Dendritic cell treated with granulocyte-macrophage colony-stimulating factor and Interleukin-4, amounts not matched to agents 40 ng/mL and 50 ng/mL, for 4 days (primary cell): ENCODE results near the gene STAT5A.
A peak's percentile ranks its signal among the peaks of the same experiment; 100 is the strongest.
"Not testable (repeated sequence)": the region's sequence is repeated elsewhere in the genome, so short reads cannot be mapped to it uniquely, and the experiment has no call there.

Experiments used
- H3K27ac Mint-ChIP-seq: one replicate; pipeline ENCODE4 v1.8.0; 2022; ENCODE audit warnings: mild to moderate bottlenecking, mixed read lengths
- H3K27me3 Mint-ChIP-seq: one replicate; pipeline ENCODE4 v1.8.0; 2022; ENCODE audit warnings: mild to moderate bottlenecking, mixed read lengths
- H3K36me3 Mint-ChIP-seq: one replicate; pipeline ENCODE4 v1.8.0; 2022; ENCODE audit warnings: low read depth, mixed read lengths
- H3K4me1 Mint-ChIP-seq: one replicate; pipeline ENCODE4 v1.8.0; 2022; ENCODE audit warnings: low read depth, mixed read lengths
- H3K4me3 Mint-ChIP-seq: one replicate; pipeline ENCODE4 v1.8.0; 2022; ENCODE audit warnings: mild to moderate bottlenecking, moderate library complexity, mixed read lengths
- H3K9me3 Mint-ChIP-seq: one replicate; pipeline ENCODE4 v1.8.0; 2022; ENCODE audit warnings: mixed read lengths
- intact Hi-C: fragments of 100-400 bp; cut with micrococcal nuclease; formaldehyde crosslinking; loops from one replicate; pipeline ENCODE4 v1.15.0; 2022

The STAT5A gene

DNA sequence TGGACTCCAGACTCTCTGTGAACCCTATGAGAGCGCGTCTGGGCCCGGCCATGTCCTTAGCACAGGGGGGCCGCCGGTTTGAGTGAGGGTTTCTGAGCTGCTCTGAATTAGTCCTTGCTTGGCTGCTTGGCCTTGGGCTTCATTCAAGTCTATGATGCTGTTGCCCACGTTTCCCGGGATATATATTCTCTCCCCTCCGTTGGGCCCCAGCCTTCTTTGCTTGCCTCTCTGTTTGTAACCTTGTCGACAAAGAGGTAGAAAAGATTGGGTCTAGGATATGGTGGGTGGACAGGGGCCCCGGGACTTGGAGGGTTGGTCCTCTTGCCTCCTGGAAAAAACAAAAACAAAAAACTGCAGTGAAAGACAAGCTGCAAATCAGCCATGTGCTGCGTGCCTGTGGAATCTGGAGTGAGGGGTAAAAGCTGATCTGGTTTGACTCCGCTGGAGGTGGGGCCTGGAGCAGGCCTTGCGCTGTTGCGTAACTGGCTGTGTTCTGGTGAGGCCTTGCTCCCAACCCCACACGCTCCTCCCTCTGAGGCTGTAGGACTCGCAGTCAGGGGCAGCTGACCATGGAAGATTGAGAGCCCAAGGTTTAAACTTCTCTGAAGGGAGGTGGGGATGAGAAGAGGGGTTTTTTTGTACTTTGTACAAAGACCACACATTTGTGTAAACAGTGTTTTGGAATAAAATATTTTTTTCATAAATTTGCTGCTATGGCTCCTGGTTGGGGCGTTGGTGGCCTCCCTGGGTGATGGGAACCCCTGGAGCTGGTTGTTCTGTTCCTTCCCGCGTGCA is 23.1 kb downstream of the STAT5A start:
- Mint-ChIP-seq H3K27ac (peak overlapping the region; percentile 55), H3K4me1 (peaks cover 79% of the 10 kb centered on the region), H3K36me3 (peaks cover 93% of the 10 kb centered on the region), H3K4me3 (peak overlapping the region; percentile 20), H3K27me3 (no peaks in the 10 kb centered on the region), H3K9me3 (no peaks in the 10 kb centered on the region)
- intact Hi-C loops, result no loop called here

DNA sequence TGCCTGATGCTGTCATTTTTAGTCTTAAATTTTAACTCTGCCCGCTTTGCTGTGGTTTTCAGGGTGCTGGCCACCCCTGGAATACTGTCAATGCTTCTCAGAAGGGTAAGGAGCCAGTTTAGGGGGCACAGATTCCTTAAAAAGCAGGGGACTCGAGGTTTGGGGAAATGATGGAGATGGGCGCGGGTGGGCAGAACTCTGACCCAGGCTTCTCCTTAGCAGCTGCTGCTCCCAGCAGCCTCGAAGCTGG is 23.7 kb downstream of the STAT5A start:
- no peaks in the 10 kb centered on the region for H3K9me3 Mint-ChIP-seq
- peak overlapping the region; percentile 55 for H3K27ac Mint-ChIP-seq
- H3K4me3 Mint-ChIP-seq, result no peak overlapping the region
- H3K27me3 Mint-ChIP-seq, result no peaks in the 10 kb centered on the region
- H3K4me1 Mint-ChIP-seq, result peaks cover 82% of the 10 kb centered on the region
- intact Hi-C loops, result no loop called here
- peaks cover 93% of the 10 kb centered on the region for H3K36me3 Mint-ChIP-seq

DNA sequence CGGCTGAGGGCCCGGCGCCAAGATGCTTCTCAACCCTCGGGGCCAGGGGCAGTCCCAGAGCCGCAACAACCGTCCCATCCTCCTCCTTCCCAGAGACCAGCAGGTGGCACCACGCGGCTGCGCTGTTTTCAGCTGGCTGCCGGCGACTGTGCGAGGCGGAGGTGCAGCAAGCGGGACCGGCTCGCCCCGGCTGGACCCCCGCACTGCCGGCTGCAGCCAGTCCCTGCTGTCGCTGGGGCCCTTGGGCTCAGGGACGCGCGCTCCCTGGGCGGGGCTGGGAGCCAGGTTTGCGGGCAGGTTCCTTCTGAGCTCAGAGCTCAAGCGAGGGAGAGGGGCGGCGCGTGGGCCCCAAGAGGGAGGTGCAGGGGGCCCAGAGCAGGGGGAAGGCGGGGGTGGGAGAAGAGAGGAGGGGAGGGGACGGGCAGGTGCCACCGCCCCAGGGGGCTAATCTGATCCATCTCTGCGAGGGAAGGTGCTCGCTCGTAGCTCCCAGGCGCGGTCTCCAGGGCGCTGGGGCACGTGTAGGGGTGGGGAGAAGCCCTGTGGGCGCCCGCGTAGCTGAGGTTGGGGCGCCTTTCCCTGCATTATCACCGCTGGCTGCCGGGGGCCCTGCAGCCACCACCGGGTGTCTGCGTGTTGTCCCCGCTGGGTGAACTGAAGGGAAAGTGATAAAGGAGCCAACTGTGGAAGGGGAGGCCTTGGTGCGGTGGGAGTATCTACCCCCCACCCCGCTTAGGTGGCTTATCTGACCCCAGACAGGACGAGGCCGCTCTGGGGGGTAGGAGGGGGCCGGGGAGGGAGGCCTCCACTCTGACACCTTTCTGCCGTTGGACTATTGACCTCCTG is 24.2 kb downstream of the STAT5A start:
- peak overlapping the region; percentile 17 for H3K4me3 Mint-ChIP-seq
- H3K27me3 Mint-ChIP-seq, result no peaks in the 10 kb centered on the region
- H3K36me3 Mint-ChIP-seq, result peaks cover 93% of the 10 kb centered on the region
- H3K9me3 Mint-ChIP-seq, result no peaks in the 10 kb centered on the region
- H3K27ac Mint-ChIP-seq, result peak overlapping the region; percentile 55
- H3K4me1 Mint-ChIP-seq, result peaks cover 80% of the 10 kb centered on the region
- intact Hi-C loops, result no loop called here

DNA sequence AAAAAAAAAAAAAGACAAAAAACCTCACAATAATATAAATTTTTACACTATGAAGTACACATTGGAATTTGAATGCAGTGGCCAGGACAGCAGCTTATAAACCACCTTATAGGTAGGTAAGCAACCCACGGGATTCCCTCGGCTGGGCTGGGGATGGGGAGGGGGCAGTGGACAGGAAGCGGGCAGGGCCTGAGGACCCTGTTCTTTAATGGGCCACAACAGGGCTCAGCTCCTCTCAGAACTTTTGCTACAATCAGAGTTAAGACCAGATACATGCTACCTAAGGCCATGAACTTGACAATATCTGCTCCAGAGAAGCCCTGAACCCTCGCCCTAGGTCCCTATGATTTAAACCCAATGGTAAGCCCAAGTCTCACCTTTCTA is 25.1 kb downstream of the STAT5A start:
- intact Hi-C loops, result no loop called here
- Mint-ChIP-seq H3K4me1 (peaks cover 72% of the 10 kb centered on the region), H3K36me3 (peaks cover 93% of the 10 kb centered on the region), H3K27ac (no peak overlapping the region), H3K27me3 (no peaks in the 10 kb centered on the region), H3K4me3 (no peak overlapping the region), H3K9me3 (no peaks in the 10 kb centered on the region)

DNA sequence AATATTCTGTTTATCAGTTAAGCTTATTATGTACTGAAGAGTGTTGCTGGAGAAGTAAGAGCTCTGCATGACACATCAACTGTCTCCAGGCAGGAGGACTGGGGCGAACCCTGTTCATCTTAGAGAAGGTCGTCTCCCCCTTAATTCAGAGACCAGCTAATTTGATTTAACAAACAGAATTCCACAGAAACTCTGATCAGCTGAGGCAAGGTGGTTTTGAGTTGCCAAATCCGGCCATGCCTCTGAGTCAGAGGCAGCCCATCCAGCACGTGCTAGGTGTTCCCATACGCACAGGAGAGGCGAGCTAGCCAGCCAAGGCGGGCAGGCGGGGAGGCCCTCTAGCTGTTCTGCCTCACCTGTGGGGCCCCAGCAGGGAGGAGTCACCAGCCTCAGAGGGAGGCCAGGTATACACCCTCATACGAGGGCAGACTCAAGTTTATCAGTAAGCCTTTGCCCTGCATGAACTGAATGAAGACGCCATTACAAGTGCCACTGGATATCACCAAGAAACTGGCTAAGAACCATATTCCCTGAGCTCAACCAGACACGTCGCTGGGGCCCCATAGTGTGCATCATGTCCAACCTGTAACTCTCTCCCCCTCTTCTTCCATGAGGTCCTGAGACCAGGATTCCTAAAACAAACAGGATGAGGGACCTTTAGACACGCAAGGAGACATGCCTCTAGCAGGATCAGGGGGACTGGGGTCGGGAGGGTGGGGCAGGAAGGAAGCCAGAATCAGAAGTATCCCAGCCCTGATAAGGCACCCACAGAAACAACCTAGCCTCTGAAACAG is 25.7 kb downstream of the STAT5A start:
- peaks cover 66% of the 10 kb centered on the region for H3K4me1 Mint-ChIP-seq

DNA sequence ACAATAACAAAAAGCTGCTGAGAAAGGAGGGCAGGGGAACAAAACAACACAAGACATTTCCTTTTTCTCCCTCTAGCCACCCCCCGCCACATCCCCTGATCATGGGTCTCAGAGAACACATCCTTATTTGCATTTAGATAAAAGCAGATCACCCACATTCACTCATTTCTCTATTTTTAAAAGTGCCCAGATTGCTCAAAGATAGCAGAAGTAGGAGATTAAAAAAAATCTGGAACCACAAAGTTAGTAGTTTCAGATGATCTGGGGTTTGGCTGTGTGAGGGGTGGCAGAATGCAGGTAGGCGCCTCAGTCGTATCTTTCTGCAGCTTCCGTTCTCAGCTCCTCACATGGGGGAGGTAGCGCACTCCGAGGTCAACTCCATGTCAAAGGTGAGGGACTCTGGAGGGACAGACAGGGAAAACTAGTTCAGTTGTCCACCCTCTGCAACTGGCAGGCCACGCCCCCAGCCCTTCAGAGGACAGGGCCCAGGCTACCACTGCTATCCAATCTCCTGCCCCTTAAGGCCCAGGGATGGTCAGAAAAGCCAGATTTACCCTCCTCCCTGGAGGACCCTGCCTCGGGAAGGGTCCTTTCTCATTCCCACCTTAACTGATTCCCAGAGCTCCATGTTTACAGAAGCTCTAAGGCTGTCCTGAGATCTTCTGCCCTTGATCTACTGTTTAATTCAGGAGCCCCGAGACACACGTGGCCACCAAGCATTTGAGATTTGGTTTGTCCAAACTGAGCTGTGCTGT is 27.3 kb downstream of the STAT5A start:
- peaks cover 93% of the 10 kb centered on the region for H3K36me3 Mint-ChIP-seq
- intact Hi-C loops, result no loop called here

More for the DNA sequence above, 25.7 kb downstream of the STAT5A start:
- peaks cover 93% of the 10 kb centered on the region for H3K36me3 Mint-ChIP-seq
- intact Hi-C loops, result no loop called here
- no peak overlapping the region for H3K4me3 Mint-ChIP-seq
- H3K9me3 Mint-ChIP-seq, result no peaks in the 10 kb centered on the region
- H3K27me3 Mint-ChIP-seq, result no peaks in the 10 kb centered on the region
- no peak overlapping the region for H3K27ac Mint-ChIP-seq

DNA sequence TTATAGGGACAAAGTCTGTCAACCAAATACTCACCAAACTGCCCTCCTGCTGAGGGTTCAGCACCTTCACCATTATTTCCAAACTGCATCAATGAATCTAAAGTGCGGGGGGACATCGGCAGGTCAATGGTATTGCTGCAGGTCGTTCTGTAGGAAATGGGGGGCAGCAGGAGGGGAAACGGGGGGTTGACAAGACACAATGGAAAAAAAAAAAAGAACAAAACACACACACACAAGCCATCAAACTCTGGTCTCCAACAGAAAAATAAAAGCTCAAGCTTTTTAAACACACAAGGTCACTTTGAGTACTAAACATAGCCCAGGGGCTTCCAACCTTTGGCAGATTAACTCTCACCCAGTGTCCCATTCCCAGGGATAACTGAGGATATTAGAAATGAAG is 28.5 kb downstream of the STAT5A start:
- Mint-ChIP-seq H3K36me3 (peaks cover 93% of the 10 kb centered on the region), H3K27ac (no peak overlapping the region), H3K4me1 (peaks cover 58% of the 10 kb centered on the region), H3K27me3 (no peaks in the 10 kb centered on the region), H3K9me3 (no peaks in the 10 kb centered on the region), H3K4me3 (no peak overlapping the region)
- intact Hi-C loops, result no loop called here

More for the DNA sequence above, 27.3 kb downstream of the STAT5A start:
- Mint-ChIP-seq H3K4me3 (no peak overlapping the region), H3K27me3 (no peaks in the 10 kb centered on the region), H3K27ac (peak overlapping the region; percentile 56), H3K9me3 (no peaks in the 10 kb centered on the region), H3K4me1 (peaks cover 61% of the 10 kb centered on the region)

DNA sequence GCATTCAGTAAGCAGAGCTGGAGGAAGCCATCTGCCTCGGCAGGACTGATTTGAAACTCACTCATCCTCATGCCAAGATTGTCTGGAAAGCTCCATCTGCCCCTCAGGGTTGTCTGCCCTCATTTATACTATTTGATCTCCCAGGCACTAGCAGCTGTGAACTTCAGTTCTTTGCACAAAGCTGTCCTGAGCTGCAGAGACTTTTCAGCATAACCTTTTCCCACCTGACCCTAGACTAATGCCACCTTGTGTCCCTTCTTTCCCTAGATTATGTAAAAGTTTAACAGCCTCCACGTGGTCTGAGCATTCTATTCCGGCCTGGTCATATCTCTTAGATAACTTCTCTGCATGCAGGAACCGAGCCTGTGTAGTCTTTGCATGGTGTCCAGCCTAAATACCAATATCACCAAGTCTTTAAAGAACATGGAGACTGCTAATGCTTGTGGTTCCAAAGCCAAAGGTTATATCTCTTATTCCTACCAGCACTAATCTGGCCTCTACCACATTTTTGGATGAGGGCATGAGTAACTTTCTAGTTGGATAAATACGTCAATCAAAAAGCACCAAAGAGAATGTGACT is 29.1 kb downstream of the STAT5A start:
- intact Hi-C loops, result no loop called here
- H3K4me1 Mint-ChIP-seq, result peaks cover 52% of the 10 kb centered on the region
- H3K27ac Mint-ChIP-seq, result no peak overlapping the region
- peaks cover 93% of the 10 kb centered on the region for H3K36me3 Mint-ChIP-seq
- H3K27me3 Mint-ChIP-seq, result no peaks in the 10 kb centered on the region
- no peak overlapping the region for H3K4me3 Mint-ChIP-seq
- no peaks in the 10 kb centered on the region for H3K9me3 Mint-ChIP-seq

DNA sequence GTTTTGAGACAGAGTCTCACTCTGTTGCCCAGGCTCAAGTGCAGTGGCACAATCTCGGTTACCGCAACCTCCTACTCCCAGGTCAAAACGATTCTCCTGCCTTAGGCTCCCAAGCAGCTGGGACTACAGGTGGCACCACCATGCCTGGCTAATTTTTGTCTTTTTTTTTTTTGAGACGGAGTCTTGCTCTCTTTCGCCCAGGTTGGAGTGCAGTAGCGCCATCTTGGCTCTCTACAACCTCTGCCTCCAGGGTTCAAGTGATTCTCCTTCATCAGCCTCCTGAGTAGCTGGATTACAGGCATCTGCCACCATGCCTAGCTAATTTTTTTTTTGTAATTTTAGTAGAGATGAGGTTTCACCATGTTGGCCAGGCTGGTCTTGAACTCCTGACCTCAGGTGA is 29.7 kb downstream of the STAT5A start:
- intact Hi-C loops, H3K9me3 Mint-ChIP-seq, H3K4me3 Mint-ChIP-seq, H3K27me3 Mint-ChIP-seq, H3K27ac Mint-ChIP-seq: not testable (repeated sequence)
- Mint-ChIP-seq H3K4me1 (peaks cover 50% of the 10 kb centered on the region), H3K36me3 (peaks cover 93% of the 10 kb centered on the region)

DNA sequence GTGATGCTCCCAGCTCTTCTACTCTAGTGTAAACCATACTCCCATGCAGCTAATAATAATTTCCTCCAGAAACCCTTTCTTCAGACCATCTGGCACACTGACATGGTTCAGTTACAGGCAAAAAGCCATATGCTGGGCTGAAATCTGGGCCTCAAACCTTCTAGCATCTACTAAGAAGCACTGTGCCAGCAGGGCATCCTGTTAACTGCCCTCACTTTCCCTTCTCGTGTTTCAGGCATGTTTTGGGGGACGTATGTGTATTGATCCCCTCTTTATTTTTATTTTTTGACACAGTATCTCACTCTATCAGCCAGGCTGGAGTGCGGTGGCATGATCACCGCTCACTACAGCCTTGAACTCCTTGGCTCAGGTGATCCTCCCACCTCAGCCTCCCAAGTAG is 33.3 kb downstream of the STAT5A start:
- H3K27me3 Mint-ChIP-seq, result no peaks in the 10 kb centered on the region
- H3K4me1 Mint-ChIP-seq, result peaks cover 31% of the 10 kb centered on the region
- H3K36me3 Mint-ChIP-seq, result peaks cover 100% of the 10 kb centered on the region
- no peak overlapping the region for H3K4me3 Mint-ChIP-seq
- no peak overlapping the region for H3K27ac Mint-ChIP-seq
- H3K9me3 Mint-ChIP-seq, result no peaks in the 10 kb centered on the region
- intact Hi-C loops, result loop anchor here (5.0 kb wide), 1 partner anchor 196 kb away; no protein-coding TSS in a partner anchor

DNA sequence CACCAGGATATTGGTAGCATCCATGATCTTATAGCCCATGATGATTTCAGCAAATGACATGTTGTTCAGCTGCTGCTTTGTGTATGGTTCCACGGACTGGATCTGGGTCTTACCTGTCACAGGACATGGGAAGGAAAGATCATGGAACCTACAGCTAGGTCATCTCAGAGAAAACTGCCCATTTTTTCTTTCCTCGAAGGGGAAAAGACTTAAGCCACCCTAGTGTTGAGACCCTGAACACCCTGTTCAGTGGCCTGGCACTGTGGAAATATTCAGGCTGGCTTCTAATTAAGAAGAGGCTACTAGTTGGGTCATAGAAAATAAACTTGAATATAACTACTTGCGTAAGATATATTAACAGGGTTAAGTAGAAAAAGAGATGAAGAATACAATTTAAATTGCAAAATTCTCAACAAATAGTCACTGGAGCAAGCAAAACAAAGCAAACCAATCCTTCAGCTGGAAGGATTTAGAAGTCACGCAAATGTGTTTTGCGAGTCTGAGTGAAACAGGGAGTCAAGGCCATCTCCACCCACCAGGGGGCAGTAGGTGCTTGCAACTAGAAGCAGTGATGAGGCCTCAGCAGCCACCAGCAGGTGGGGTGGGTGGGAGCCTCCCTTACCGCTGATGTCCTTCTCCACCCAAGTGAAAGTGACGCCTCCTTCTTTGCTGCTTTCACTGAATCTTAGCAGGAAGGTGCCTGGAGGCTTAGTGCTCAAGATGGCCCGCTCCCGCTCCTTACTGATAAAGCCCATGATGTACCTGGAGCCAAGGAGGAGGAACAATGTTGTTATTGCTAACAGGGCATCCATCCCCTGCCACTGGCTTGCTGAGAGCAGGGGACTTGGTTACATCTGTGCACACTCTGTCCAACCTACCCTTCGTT is 34.3 kb downstream of the STAT5A start:
- Mint-ChIP-seq H3K4me1 (peaks cover 26% of the 10 kb centered on the region), H3K9me3 (no peaks in the 10 kb centered on the region), H3K36me3 (peaks cover 100% of the 10 kb centered on the region), H3K4me3 (no peak overlapping the region), H3K27me3 (no peaks in the 10 kb centered on the region), H3K27ac (no peak overlapping the region)
- intact Hi-C loops, result loop anchor here (1.0 to 5.0 kb wide), 2 partner anchors 84 to 195 kb away; no protein-coding TSS in a partner anchor

DNA sequence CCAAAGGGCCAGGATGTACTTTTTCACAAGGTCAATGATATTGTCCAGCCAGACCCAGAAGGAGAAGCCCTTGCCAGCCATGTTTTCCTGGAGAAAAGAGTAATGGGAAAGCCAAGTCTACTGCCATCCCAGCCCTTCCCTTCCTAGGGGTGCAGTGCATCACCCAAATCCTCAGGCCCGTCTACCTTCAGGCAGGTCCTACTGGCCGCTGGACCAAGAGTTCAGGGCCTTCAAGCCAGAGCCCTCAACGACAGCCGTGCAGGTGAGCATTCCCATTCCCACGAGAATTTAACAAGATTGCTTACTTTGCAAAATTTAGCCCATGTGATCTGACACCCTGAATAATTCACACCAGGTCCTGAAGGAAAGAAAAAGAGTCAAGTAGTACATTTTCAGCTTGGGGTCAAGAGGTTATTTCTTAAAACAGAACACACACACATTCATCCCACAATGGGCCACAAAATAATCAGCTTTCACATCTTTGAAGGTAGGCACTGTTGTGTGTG is 35.0 kb downstream of the STAT5A start:
- Mint-ChIP-seq H3K4me1 (peaks cover 26% of the 10 kb centered on the region), H3K27me3 (no peaks in the 10 kb centered on the region), H3K4me3 (no peak overlapping the region), H3K27ac (no peak overlapping the region), H3K36me3 (peaks cover 97% of the 10 kb centered on the region), H3K9me3 (no peaks in the 10 kb centered on the region)
- intact Hi-C loops, result loop anchor here (5.0 kb wide), 1 partner anchor 194 kb away; no protein-coding TSS in a partner anchor
